KMS-11 (cell line): Measurements from ENCODE around the gene EDRF1.
A peak's percentile ranks its signal among the peaks of the same experiment; 100 is the strongest.

Experiments used
- H2AFZ ChIP-seq: fragments of 200-600 bp; sonication (generic); 2 replicates; pipeline ENCODE4 v1.6.1; 2016; ENCODE audit warnings: antibody characterized with exemption, mixed run types, low read depth
- H3K27ac ChIP-seq: fragments of 200-600 bp; sonication (generic); 2 replicates; pipeline ENCODE4 v1.6.1; 2016; ENCODE audit warnings: mild to moderate bottlenecking, mixed run types
- H3K27me3 ChIP-seq: fragments of 200-600 bp; sonication (generic); 2 replicates; pipeline ENCODE4 v1.6.1; 2017; ENCODE audit warnings: mild to moderate bottlenecking, low read depth, mixed run types, moderate library complexity; ENCODE audit not compliant: insufficient read depth
- H3K36me3 ChIP-seq: fragments of 200-600 bp; sonication (generic); 2 replicates; pipeline ENCODE4 v1.6.1; 2017; ENCODE audit warnings: mild to moderate bottlenecking, mixed run types; ENCODE audit not compliant: insufficient read depth
- H3K4me1 ChIP-seq: fragments of 200-600 bp; sonication (generic); 2 replicates; pipeline ENCODE4 v1.6.1; 2016; ENCODE audit warnings: mild to moderate bottlenecking, low read depth, mixed run types; ENCODE audit not compliant: poor library complexity, severe bottlenecking
- H3K4me2 ChIP-seq: fragments of 200-600 bp; sonication (generic); 2 replicates; pipeline ENCODE4 v1.7.0; 2016; ENCODE audit warnings: mild to moderate bottlenecking, mixed run types
- H3K4me3 ChIP-seq: fragments of 200-600 bp; sonication (generic); IDR thresholded peaks from 2 replicates; pipeline ENCODE4 v1.6.1; 2017; ENCODE audit warnings: low read depth, low read length, mixed read lengths; ENCODE audit not compliant: insufficient read depth
- H3K79me2 ChIP-seq: fragments of 200-600 bp; sonication (generic); 2 replicates; pipeline ENCODE4 v1.6.1; 2016; ENCODE audit warnings: low read depth, mixed run types; ENCODE audit not compliant: insufficient read depth
- H3K9ac ChIP-seq: fragments of 200-600 bp; sonication (generic); 2 replicates; pipeline ENCODE4 v1.6.1; 2016; ENCODE audit warnings: mild to moderate bottlenecking, mixed run types
- H4K20me1 ChIP-seq: fragments of 200-600 bp; sonication (generic); 2 replicates; pipeline ENCODE4 v1.6.1; 2016; ENCODE audit warnings: mild to moderate bottlenecking, mixed run types; ENCODE audit not compliant: insufficient read depth
- CTCF ChIP-seq: fragments of 200-600 bp; sonication (generic); conservative IDR thresholded peaks from 2 replicates; pipeline ENCODE4 v1.6.1; 2017; ENCODE audit warnings: low read depth, mild to moderate bottlenecking, antibody characterized with exemption, low read length, moderate library complexity, mixed read lengths

EDRF1 gene

GRCh38 chr10:125720002-125720382, 483 bp downstream of the EDRF1 start:
- Histone ChIP-seq H3K9ac (peak overlapping the region; percentile 89), H3K4me1 (peaks cover 12% of the 10 kb centered on the region), H3K27ac (peak overlapping the region; percentile 43), H3K4me2 (peak overlapping the region; percentile 85), H3K4me3 (no peak overlapping the region), H4K20me1 (no peaks in the 10 kb centered on the region), H3K36me3 (0 out of 2 replicates have a peak, but pooled peaks cover 9% of the 10 kb centered on the region), H2AFZ (peak overlapping the region; percentile 89), H3K79me2 (peaks cover 18% of the 10 kb centered on the region), H3K27me3 (no peaks in the 10 kb centered on the region)
- TF ChIP-seq CTCF, result no peak

DNA sequence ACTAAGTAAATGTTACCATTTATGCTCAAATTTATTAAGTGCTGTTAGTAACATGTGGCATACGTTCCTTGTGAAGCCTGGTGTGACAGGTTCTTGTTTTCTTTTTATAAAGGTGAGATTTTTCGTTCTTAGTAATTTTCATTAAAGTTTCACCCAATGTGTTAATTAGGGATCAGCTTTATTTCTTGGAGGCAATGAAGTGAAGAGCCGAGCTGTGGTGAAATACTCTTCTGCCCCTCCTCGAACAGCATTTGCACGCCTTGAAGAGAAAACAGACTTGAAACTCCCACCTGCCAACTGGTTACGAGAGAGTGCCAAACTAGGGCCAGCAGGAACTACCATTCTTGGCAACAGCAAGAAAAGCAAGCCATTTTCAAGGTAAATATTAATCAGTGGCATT, 1.5 kb downstream of the EDRF1 start:
- Histone ChIP-seq H3K79me2 (peaks cover 18% of the 10 kb centered on the region), H3K4me2 (peak overlapping the region; percentile 85), H3K27ac (no peak overlapping the region), H3K9ac (no peak overlapping the region), H3K4me1 (peaks cover 12% of the 10 kb centered on the region), H4K20me1 (no peaks in the 10 kb centered on the region), H3K36me3 (0 out of 2 replicates have a peak, but pooled peaks cover 9% of the 10 kb centered on the region), H3K4me3 (no peak overlapping the region), H2AFZ (no peak overlapping the region), H3K27me3 (no peaks in the 10 kb centered on the region)
- TF ChIP-seq CTCF, result no peak

- no peak overlapping the region for H2AFZ ChIP-seq
- H4K20me1 ChIP-seq, result no peaks in the 10 kb centered on the region
- peaks cover 9% of the 10 kb centered on the region; the same call in 1 of the 2 replicates for H3K36me3 ChIP-seq
- H3K4me1 ChIP-seq, result peaks cover 12% of the 10 kb centered on the region
- H3K9ac ChIP-seq, result no peak overlapping the region
- no peak overlapping the region for H3K4me2 ChIP-seq
- H3K27ac ChIP-seq, result no peak overlapping the region
- TF ChIP-seq CTCF, result no peak
- no peak overlapping the region for H3K4me3 ChIP-seq
- H3K79me2 ChIP-seq, result peaks cover 18% of the 10 kb centered on the region
- no peaks in the 10 kb centered on the region for H3K27me3 ChIP-seq
Measured at GRCh38 chr10:125722811-125723210, 3.3 kb downstream of the EDRF1 start.

DNA sequence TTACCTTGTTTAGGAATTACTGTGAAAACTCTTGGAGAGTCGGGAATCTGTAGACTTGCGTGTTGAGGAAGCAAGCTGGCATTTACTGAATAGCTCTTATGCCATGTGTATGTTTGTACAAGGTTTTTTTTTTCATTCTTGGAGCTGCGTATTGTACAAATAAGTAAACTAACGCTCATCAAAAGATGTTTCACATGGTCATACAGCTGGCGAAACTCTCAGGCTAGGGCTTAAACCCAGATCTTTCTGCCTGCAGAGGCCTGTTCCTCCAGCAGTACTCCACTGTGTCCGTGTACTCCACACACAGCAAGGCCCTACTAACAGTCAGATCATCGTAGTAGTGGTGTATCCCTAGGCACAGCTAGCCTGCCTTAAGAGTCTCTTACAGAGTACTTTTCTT, 7.4 kb downstream of the EDRF1 start:
- Histone ChIP-seq H2AFZ (no peak overlapping the region), H3K36me3 (peaks cover 9% of the 10 kb centered on the region; the same call in 1 of the 2 replicates), H4K20me1 (no peaks in the 10 kb centered on the region), H3K27me3 (no peaks in the 10 kb centered on the region), H3K4me3 (no peak overlapping the region), H3K27ac (no peak overlapping the region), H3K4me1 (no peaks in the 10 kb centered on the region), H3K4me2 (no peak overlapping the region), H3K9ac (no peak overlapping the region), H3K79me2 (no peaks in the 10 kb centered on the region)
- no peak for TF ChIP-seq CTCF
